WTC11 (cell line): ENCODE results near the gene CARS1. TPM values are rescaled to one million over a fixed set of nuclear protein-coding genes. Genes with fewer than 3 reads are reported as not detected.

Experiments used
- ATAC-seq: fragments of 200-7000 bp; cut with Tn5 transposase; 2 replicates; pipeline ENCODE4 v1.10.0; 2021; ENCODE audit warnings: mild to moderate bottlenecking, moderate library complexity
- CTCF ChIA-PET: fragments of 300-600 bp; sonication (Branson Sonifier 250); formaldehyde crosslinking; loops from one replicate; lab custom pipeline; 2021; ENCODE audit warnings: antibody characterized with exemption; lab: Charles Lee
- POLR2A ChIA-PET: fragments of 350-600 bp; sonication (Branson Sonifier 250); formaldehyde crosslinking; loops from one replicate; lab custom pipeline; 2021; ENCODE audit warnings: antibody characterized with exemption; lab: Charles Lee
- DNase-seq: peaks from one replicate; pipeline ENCODE4 v3.0.0; 2021; ENCODE audit warnings: low spot score
- H3K27ac Mint-ChIP-seq: 2 replicates; pipeline ENCODE4 v1.8.0; 2021; ENCODE audit warnings: mixed read lengths
- H3K27me3 Mint-ChIP-seq: 2 replicates; pipeline ENCODE4 v1.8.0; 2021; ENCODE audit warnings: low read depth, mild to moderate bottlenecking, moderate library complexity, mixed read lengths
- H3K36me3 Mint-ChIP-seq: 2 replicates; pipeline ENCODE4 v1.8.0; 2021; ENCODE audit warnings: mixed read lengths
- H3K4me1 Mint-ChIP-seq: 2 replicates; pipeline ENCODE4 v1.8.0; 2022; ENCODE audit warnings: mixed read lengths
- H3K4me3 Mint-ChIP-seq: 2 replicates; pipeline ENCODE4 v1.8.0; 2021; ENCODE audit warnings: mild to moderate bottlenecking, moderate library complexity, mixed read lengths
- H3K9me3 Mint-ChIP-seq: 2 replicates; pipeline ENCODE4 v1.8.0; 2021; ENCODE audit warnings: mixed read lengths
- ATF1 ChIP-seq: sonication (generic); formaldehyde crosslinking; IDR thresholded peaks from 2 replicates; pipeline ENCODE4 v1.8.1; 2023; ENCODE audit warnings: mild to moderate bottlenecking, moderate library complexity, missing genetic modification reagents
- ATF2 ChIP-seq: sonication (generic); formaldehyde crosslinking; IDR thresholded peaks from 2 replicates; pipeline ENCODE4 v1.8.1; 2022; ENCODE audit warnings: low read depth, missing genetic modification reagents, borderline replicate concordance
- CBFB ChIP-seq: sonication (generic); formaldehyde crosslinking; IDR thresholded peaks from 2 replicates; pipeline ENCODE4 v1.8.1; 2022; ENCODE audit warnings: mild to moderate bottlenecking, low read depth, missing genetic modification reagents
- CREM ChIP-seq: sonication (generic); formaldehyde crosslinking; IDR thresholded peaks from 2 replicates; pipeline ENCODE4 v1.8.1; 2022; ENCODE audit warnings: mild to moderate bottlenecking, missing genetic modification reagents, moderate library complexity
- EMX1 ChIP-seq: fragments of 250-450 bp; sonication (Bioruptor Pico); IDR thresholded peaks from 2 replicates; pipeline ENCODE4 v1.8.0; 2021; ENCODE audit warnings: mild to moderate bottlenecking
- FOXP1 ChIP-seq: sonication (generic); formaldehyde crosslinking; IDR thresholded peaks from 2 replicates; pipeline ENCODE4 v1.8.0; 2022; ENCODE audit warnings: missing genetic modification reagents, mild to moderate bottlenecking, moderate library complexity, borderline replicate concordance
- FOXP4 ChIP-seq: sonication (generic); formaldehyde crosslinking; IDR thresholded peaks from 2 replicates; pipeline ENCODE4 v1.8.0; 2022; ENCODE audit warnings: mild to moderate bottlenecking, missing genetic modification reagents
- KAT7 ChIP-seq: sonication (generic); formaldehyde crosslinking; IDR thresholded peaks from 2 replicates; pipeline ENCODE4 v1.8.1; 2023; ENCODE audit warnings: missing genetic modification reagents, mild to moderate bottlenecking, borderline replicate concordance
- NFE2L1 ChIP-seq: sonication (generic); formaldehyde crosslinking; IDR thresholded peaks from 2 replicates; pipeline ENCODE4 v1.8.1; 2023; ENCODE audit warnings: missing genetic modification reagents
- NR2C2 ChIP-seq: sonication (generic); formaldehyde crosslinking; IDR thresholded peaks from 2 replicates; pipeline ENCODE4 v1.8.0; 2022; ENCODE audit warnings: mild to moderate bottlenecking, missing genetic modification reagents
- OVOL2 ChIP-seq: fragments of 250-450 bp; sonication (Bioruptor Pico); IDR thresholded peaks from 2 replicates; pipeline ENCODE4 v1.9.0; 2021; ENCODE audit warnings: mild to moderate bottlenecking, borderline replicate concordance
- PRRX2 ChIP-seq: fragments of 250-450 bp; sonication (Bioruptor Pico); IDR thresholded peaks from 2 replicates; pipeline ENCODE4 v1.8.0; 2021; ENCODE audit warnings: mild to moderate bottlenecking
- SMAD3 ChIP-seq: sonication (generic); formaldehyde crosslinking; IDR thresholded peaks from 2 replicates; pipeline ENCODE4 v1.8.0; 2022; ENCODE audit warnings: missing genetic modification reagents, mild to moderate bottlenecking, borderline replicate concordance
- SMAD4 ChIP-seq: sonication (generic); formaldehyde crosslinking; IDR thresholded peaks from 2 replicates; pipeline ENCODE4 v1.8.0; 2022; ENCODE audit warnings: mild to moderate bottlenecking, missing genetic modification reagents
- SOX15 ChIP-seq: fragments of 250-450 bp; sonication (Bioruptor Pico); IDR thresholded peaks from 2 replicates; pipeline ENCODE4 v1.9.0; 2021; ENCODE audit warnings: mild to moderate bottlenecking
- TEAD1 ChIP-seq: sonication (generic); formaldehyde crosslinking; IDR thresholded peaks from 2 replicates; pipeline ENCODE4 v1.8.0; 2022; ENCODE audit warnings: mild to moderate bottlenecking, missing genetic modification reagents
- ZBTB21 ChIP-seq: sonication (generic); formaldehyde crosslinking; IDR thresholded peaks from 2 replicates; pipeline ENCODE4 v1.8.1; 2023; ENCODE audit warnings: mild to moderate bottlenecking, missing genetic modification reagents, borderline replicate concordance
- ZMAT4 ChIP-seq: fragments of 250-450 bp; sonication (Bioruptor Pico); IDR thresholded peaks from 2 replicates; pipeline ENCODE4 v1.9.0; 2021; ENCODE audit warnings: mild to moderate bottlenecking
- ZNF138 ChIP-seq: sonication (generic); formaldehyde crosslinking; conservative IDR thresholded peaks from 2 replicates; pipeline ENCODE4 v1.8.1; 2022; ENCODE audit warnings: mild to moderate bottlenecking, moderate library complexity, missing genetic modification reagents
- ZNF263 ChIP-seq: sonication (generic); formaldehyde crosslinking; IDR thresholded peaks from 2 replicates; pipeline ENCODE4 v1.8.1; 2022; ENCODE audit warnings: low read depth, mild to moderate bottlenecking, moderate library complexity, missing genetic modification reagents
- ZNF416 ChIP-seq: fragments of 250-450 bp; sonication (Bioruptor Pico); IDR thresholded peaks from 2 replicates; pipeline ENCODE4 v1.9.0; 2021; ENCODE audit warnings: mild to moderate bottlenecking, inconsistent platforms
- total RNA-seq: library from RNA; stranded (reverse); gene quantifications from 3 replicates; pipeline ENCODE4 v1.2.3, GENCODE V29; 2021
- TF ChIP-seq, protein P1 (sequence below): sonication (generic); formaldehyde crosslinking; IDR thresholded peaks from 2 replicates; pipeline ENCODE4 v1.8.1; 2023; ENCODE audit warnings: mild to moderate bottlenecking, missing genetic modification reagents
- TF ChIP-seq, protein P2 (sequence below): sonication (generic); formaldehyde crosslinking; IDR thresholded peaks from 2 replicates; pipeline ENCODE4 v1.8.0; 2022; ENCODE audit warnings: mild to moderate bottlenecking, missing genetic modification reagents
- TF ChIP-seq, protein P3 (sequence below): sonication (generic); formaldehyde crosslinking; IDR thresholded peaks from 2 replicates; pipeline ENCODE4 v1.8.1; 2022; ENCODE audit warnings: mild to moderate bottlenecking, moderate library complexity, missing genetic modification reagents

The CARS1 gene
- total RNA-seq, 1 experiment from 2014 or later = 92.0 TPM

DNA sequence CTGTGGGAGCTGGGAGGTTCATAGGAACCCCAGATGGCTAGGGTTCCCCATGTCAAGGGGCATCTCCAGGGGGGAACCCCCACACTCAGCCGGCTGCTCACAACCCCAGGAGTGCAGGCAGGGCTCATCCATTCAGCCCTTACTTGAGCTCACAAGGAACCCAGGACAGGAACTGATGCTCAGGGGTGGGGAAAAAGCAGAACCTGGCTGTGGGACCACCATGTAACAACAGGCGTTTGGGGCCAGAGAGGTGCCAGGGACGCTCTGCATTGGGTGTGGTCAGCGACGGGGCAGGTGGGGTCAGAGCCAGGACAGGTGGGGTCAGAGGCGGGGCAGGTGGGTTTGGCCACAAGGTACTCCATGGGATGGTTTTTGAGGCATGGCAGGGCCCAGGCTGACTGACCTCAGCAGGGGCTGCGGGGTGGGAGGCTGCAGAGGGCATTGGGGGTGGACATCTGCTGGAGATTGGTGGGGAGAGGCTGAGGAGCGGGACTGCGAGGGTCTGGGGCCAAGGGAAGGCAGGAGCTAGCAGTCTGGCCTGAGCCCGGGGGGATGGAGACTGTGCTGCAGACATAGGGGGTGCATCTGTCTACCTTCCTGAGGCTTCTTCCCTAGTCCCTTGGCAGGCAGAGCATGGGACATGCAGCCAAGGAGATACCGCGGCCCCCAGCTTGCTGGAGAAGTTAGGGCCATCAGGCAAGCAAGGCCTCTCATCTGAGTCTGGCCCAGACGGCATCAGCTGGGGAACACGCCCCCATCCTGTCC is 34.0 kb upstream of the CARS1 start:
- H3K9me3 Mint-ChIP-seq = no peaks in the 10 kb centered on the region
- no peaks in the 10 kb centered on the region for H3K36me3 Mint-ChIP-seq
- DNase-seq = no peak
- no peak overlapping the region for H3K4me3 Mint-ChIP-seq
- ATAC-seq = peak; percentile 11; the same call in 1 of the 2 replicates
- H3K27ac Mint-ChIP-seq = no peak overlapping the region
- H3K27me3 Mint-ChIP-seq = peaks cover 2% of the 10 kb centered on the region; the same call in 1 of the 2 replicates
- ChIA-PET CTCF (interaction anchor here (0.6 to 6.4 kb wide), 56 partner anchors 8 to 556 kb away, joined by 3 to 157 read pairs (median 6); partner anchors contain the start of genes CARS1, MRGPRE and NAP1L4), POLR2A (interaction anchor here (0.9 to 1.3 kb wide), 3 partner anchors 12 to 54 kb away, joined by 3 to 4 read pairs (median 4); partner anchors contain the start of gene CARS1)
- TF ChIP-seq, protein P1, sequence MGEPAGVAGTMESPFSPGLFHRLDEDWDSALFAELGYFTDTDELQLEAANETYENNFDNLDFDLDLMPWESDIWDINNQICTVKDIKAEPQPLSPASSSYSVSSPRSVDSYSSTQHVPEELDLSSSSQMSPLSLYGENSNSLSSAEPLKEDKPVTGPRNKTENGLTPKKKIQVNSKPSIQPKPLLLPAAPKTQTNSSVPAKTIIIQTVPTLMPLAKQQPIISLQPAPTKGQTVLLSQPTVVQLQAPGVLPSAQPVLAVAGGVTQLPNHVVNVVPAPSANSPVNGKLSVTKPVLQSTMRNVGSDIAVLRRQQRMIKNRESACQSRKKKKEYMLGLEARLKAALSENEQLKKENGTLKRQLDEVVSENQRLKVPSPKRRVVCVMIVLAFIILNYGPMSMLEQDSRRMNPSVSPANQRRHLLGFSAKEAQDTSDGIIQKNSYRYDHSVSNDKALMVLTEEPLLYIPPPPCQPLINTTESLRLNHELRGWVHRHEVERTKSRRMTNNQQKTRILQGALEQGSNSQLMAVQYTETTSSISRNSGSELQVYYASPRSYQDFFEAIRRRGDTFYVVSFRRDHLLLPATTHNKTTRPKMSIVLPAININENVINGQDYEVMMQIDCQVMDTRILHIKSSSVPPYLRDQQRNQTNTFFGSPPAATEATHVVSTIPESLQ = no peak
- no peak for TF ChIP-seq ZNF416 (CRISPR knock-in tag)
- TF ChIP-seq ZMAT4 (CRISPR knock-in tag) = no peak
- no peak for TF ChIP-seq OVOL2 (CRISPR knock-in tag)
- no peak for TF ChIP-seq TEAD1
- no peak for TF ChIP-seq CBFB (CRISPR knock-in tag)
- TF ChIP-seq SMAD4 (CRISPR knock-in tag) = no peak
- TF ChIP-seq, protein P2, sequence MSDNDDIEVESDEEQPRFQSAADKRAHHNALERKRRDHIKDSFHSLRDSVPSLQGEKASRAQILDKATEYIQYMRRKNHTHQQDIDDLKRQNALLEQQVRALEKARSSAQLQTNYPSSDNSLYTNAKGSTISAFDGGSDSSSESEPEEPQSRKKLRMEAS (CRISPR knock-in tag) = no peak
- TF ChIP-seq NFE2L1 = no peak
- no peak for TF ChIP-seq ZBTB21 (CRISPR knock-in tag)
- H3K4me1 Mint-ChIP-seq = peaks cover 23% of the 10 kb centered on the region

DNA sequence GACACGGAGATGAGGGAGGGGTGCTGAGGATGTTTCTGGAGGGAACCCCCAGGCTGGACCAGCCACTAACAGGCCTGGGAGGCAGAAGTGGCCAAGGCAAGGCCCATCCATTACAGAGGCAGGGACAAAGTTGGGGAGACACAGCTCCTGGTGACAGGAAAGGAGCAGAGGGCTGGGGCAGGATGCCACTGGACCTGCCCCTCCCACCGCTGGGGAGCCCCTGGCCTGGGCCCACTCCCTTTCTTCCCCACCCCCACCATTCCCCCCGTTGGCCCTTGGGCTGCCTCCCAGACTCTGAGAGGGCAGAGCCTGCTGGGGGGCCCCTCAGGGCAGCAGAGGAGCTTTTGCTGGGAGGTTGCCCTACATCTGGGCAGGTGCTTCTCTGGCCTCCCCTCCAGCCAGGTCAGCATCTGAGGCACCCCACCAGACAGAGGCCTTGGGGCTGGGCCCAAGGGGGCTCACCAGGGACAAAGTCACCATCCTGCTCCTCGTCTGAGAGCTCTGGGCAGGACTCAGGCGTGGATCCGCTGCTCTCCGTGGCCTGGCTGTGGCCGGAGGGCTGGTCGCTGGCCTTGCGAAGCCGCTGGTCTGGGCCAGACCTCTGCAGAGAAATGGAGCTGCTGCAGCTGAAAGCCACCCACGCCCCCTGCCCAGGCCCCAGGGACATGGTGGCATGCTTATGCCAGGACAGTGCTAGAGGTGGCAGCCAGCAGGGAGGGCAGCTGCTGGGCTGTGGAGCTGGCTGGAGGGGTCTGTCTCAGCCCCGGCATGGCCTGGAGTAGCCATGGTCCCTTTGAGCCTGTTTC is 33.1 kb upstream of the CARS1 start:
- ATAC-seq (no peak), DNase-seq (no peak)
- no peaks in the 10 kb centered on the region for H3K9me3 Mint-ChIP-seq
- ChIA-PET POLR2A (interaction anchor here (1.3 kb wide), 1 partner anchor 53 kb away, joined by 3 read pairs; no protein-coding TSS in a partner anchor), CTCF (interaction anchor here (1.4 to 6.4 kb wide), 10 partner anchors 12 to 134 kb away, joined by 4 to 157 read pairs (median 12); partner anchors contain the start of gene CARS1)
- no peaks in the 10 kb centered on the region for H3K36me3 Mint-ChIP-seq
- H3K27me3 Mint-ChIP-seq = no peaks in the 10 kb centered on the region
- H3K4me3 Mint-ChIP-seq = no peak overlapping the region
- peaks cover 19% of the 10 kb centered on the region for H3K4me1 Mint-ChIP-seq
- H3K27ac Mint-ChIP-seq = no peak overlapping the region
- TF ChIP-seq, protein P2 (CRISPR knock-in tag) = no peak
- TF ChIP-seq PRRX2 (CRISPR knock-in tag) = no peak
- TF ChIP-seq ATF2 (CRISPR knock-in tag) = no peak
- no peak for TF ChIP-seq FOXP1 (CRISPR knock-in tag)
- no peak for TF ChIP-seq TEAD1
- TF ChIP-seq, protein P3, sequence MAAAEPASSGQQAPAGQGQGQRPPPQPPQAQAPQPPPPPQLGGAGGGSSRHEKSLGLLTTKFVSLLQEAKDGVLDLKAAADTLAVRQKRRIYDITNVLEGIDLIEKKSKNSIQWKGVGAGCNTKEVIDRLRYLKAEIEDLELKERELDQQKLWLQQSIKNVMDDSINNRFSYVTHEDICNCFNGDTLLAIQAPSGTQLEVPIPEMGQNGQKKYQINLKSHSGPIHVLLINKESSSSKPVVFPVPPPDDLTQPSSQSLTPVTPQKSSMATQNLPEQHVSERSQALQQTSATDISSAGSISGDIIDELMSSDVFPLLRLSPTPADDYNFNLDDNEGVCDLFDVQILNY = no peak
- TF ChIP-seq FOXP4 = no peak
- TF ChIP-seq ZNF138 (CRISPR knock-in tag) = no peak
- TF ChIP-seq CREM (CRISPR knock-in tag) = no peak
- no peak for TF ChIP-seq ATF1 (CRISPR knock-in tag)
- TF ChIP-seq SOX15 = no peak
- TF ChIP-seq ZNF263 (CRISPR knock-in tag) = no peak
- TF ChIP-seq EMX1 (CRISPR knock-in tag) = no peak
- no peak for TF ChIP-seq KAT7 (CRISPR knock-in tag)
- no peak for TF ChIP-seq NR2C2 (CRISPR knock-in tag)
- TF ChIP-seq SMAD3 = no peak
